SU-DHL-6 (cell line): ENCODE data around the gene ACTR6.
"Not testable (repeated sequence)": the region's sequence is repeated elsewhere in the genome, so short reads cannot be mapped to it uniquely, and the experiment has no call there.

Experiments
- H2AFZ ChIP-seq: fragments of 200-600 bp; sonication (generic); 2 replicates; pipeline ENCODE4 v1.6.1; 2014; ENCODE audit warnings: low read depth, mild to moderate bottlenecking, moderate library complexity, mixed read lengths, antibody characterized with exemption, low read length; ENCODE audit not compliant: severe bottlenecking
- H3F3A ChIP-seq: fragments of 200-600 bp; shearing (Covaris generic); 2 replicates; pipeline ENCODE4 v1.6.0; 2016; ENCODE audit warnings: antibody characterized with exemption, mild to moderate bottlenecking; ENCODE audit not compliant: insufficient read depth
- H3K27ac ChIP-seq: fragments of 200-600 bp; sonication (generic); 2 replicates; pipeline ENCODE4 v1.5.1; 2016; ENCODE audit warnings: low read depth, mild to moderate bottlenecking, low read length, moderate library complexity, mixed read lengths
- H3K27me3 ChIP-seq: fragments of 200-600 bp; sonication (generic), shearing (Covaris generic); 2 replicates; pipeline ENCODE4 v1.6.0; 2014; ENCODE audit warnings: mild to moderate bottlenecking, low read length
- H3K36me3 ChIP-seq: fragments of 200-600 bp; sonication (generic); 2 replicates; pipeline ENCODE4 v1.6.1; 2014; ENCODE audit warnings: mild to moderate bottlenecking, low read length, mixed read lengths
- H3K4me2 ChIP-seq: fragments of 300-600, 200-600 bp; shearing (Covaris generic), sonication (generic); 2 replicates; pipeline ENCODE4 v1.6.0; 2014; ENCODE audit warnings: low read length, low read depth, mild to moderate bottlenecking; ENCODE audit not compliant: poor library complexity, severe bottlenecking
- H3K4me3 ChIP-seq: fragments of 200-600 bp; sonication (generic); 2 replicates; pipeline ENCODE4 v1.5.1; 2014; ENCODE audit warnings: antibody characterized with exemption, low read length, mild to moderate bottlenecking, mixed read lengths; ENCODE audit not compliant: insufficient read depth, poor library complexity, severe bottlenecking
- H3K79me2 ChIP-seq: fragments of 200-600 bp; sonication (generic); 2 replicates; pipeline ENCODE4 v1.6.1; 2014; ENCODE audit warnings: mild to moderate bottlenecking, low read length, moderate library complexity; ENCODE audit not compliant: insufficient read depth
- H3K9ac ChIP-seq: fragments of 200-600 bp; sonication (generic); 2 replicates; pipeline ENCODE4 v1.7.0; 2014; ENCODE audit warnings: mild to moderate bottlenecking, low read length
- H3K9me2 ChIP-seq: fragments of 200-600 bp; sonication (generic); replicated peaks from 2 replicates; pipeline ENCODE4 v1.6.1; 2014; ENCODE audit warnings: low read length; ENCODE audit not compliant: insufficient read depth
- H3K9me3 ChIP-seq: fragments of 200-600 bp; sonication (generic); 2 replicates; pipeline ENCODE4 v1.6.1; 2014; ENCODE audit warnings: low read length, mixed read lengths; ENCODE audit not compliant: insufficient read depth
- H4K20me1 ChIP-seq: fragments of 200-600 bp; sonication (generic); 2 replicates; pipeline ENCODE4 v1.6.1; 2014; ENCODE audit warnings: low read depth, mild to moderate bottlenecking, antibody characterized with exemption, low read length, moderate library complexity, mixed read lengths
- CTCF ChIP-seq: fragments of 200-600 bp; sonication (generic); IDR thresholded peaks from one replicate; pipeline ENCODE4 v1.5.1; 2017; ENCODE audit warnings: antibody characterized with exemption, mild to moderate bottlenecking, low read length, moderate library complexity; ENCODE audit not compliant: insufficient read depth, poor library complexity, severe bottlenecking
- EZH2phosphoT487 ChIP-seq: fragments of 200-600 bp; sonication (generic), shearing (Covaris generic); conservative IDR thresholded peaks from 2 replicates; pipeline ENCODE4 v1.6.1; 2018; ENCODE audit warnings: mild to moderate bottlenecking, antibody characterized with exemption, low read length, moderate library complexity, mixed read lengths

ACTR6 gene

GRCh38 chr12:100229036-100229635 is 28.5 kb downstream of the ACTR6 start:
- Histone ChIP-seq H3K9me3 (no peaks in the 10 kb centered on the region), H3K27me3 (no peaks in the 10 kb centered on the region), H3K79me2 (no peaks in the 10 kb centered on the region), H3K4me2 (no peak overlapping the region), H3K36me3 (peaks cover 1% of the 10 kb centered on the region; the same call in 1 of the 2 replicates), H3K4me3 (no peak overlapping the region), H3F3A (no peaks in the 10 kb centered on the region), H3K27ac (no peak overlapping the region), H2AFZ (no peak overlapping the region), H3K9ac (no peak overlapping the region), H3K9me2 (no peaks in the 10 kb centered on the region), H4K20me1 (no peaks in the 10 kb centered on the region)
- TF ChIP-seq EZH2phosphoT487 (no peak), CTCF (no peak)

GRCh38 chr12:100229876-100230275 is 29.3 kb downstream of the ACTR6 start:
- Histone ChIP-seq H3K9ac (no peak overlapping the region), H3K9me3 (no peaks in the 10 kb centered on the region), H3K4me2 (no peak overlapping the region), H3K36me3 (no peaks in the 10 kb centered on the region), H3K79me2 (no peaks in the 10 kb centered on the region), H3K4me3 (no peak overlapping the region), H3K27ac (no peak overlapping the region), H3K27me3 (no peaks in the 10 kb centered on the region), H4K20me1 (no peaks in the 10 kb centered on the region), H2AFZ (no peak overlapping the region), H3F3A (no peaks in the 10 kb centered on the region), H3K9me2 (no peaks in the 10 kb centered on the region)
- TF ChIP-seq EZH2phosphoT487 = no peak
- TF ChIP-seq CTCF = no peak

GRCh38 chr12:100231873-100232272 is 31.3 kb downstream of the ACTR6 start:
- H3K9me3 ChIP-seq, H3K27me3 ChIP-seq, H3K36me3 ChIP-seq, H3K4me3 ChIP-seq, H3K79me2 ChIP-seq, H3F3A ChIP-seq, H2AFZ ChIP-seq, H4K20me1 ChIP-seq, H3K9me2 ChIP-seq, H3K27ac ChIP-seq, H3K9ac ChIP-seq, H3K4me2 ChIP-seq: not testable (repeated sequence)

DNA sequence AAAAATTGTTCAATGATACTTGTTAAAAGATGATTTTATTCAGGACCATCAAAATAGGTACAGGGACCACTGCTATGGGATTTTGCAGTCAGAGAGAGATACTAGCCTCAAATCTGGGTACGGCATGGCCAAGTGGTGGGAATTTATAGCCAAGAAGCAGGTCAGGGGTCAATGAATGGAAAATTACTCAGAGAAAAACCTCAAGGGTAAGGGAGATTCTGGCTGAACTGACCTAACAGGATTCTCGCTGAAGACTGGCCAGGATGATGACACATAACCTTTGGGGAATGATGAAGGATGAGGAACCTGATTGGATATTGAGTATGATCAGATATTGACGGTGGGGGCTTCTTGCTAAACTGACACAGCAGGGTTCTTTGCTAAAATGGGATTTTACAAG is 33.6 kb downstream of the ACTR6 start:
- Histone ChIP-seq H3K9me2 (no peaks in the 10 kb centered on the region), H3K36me3 (no peaks in the 10 kb centered on the region), H3K79me2 (no peaks in the 10 kb centered on the region), H3K9me3 (no peaks in the 10 kb centered on the region), H3K9ac (no peak overlapping the region), H3K27me3 (no peaks in the 10 kb centered on the region), H2AFZ (no peak overlapping the region), H3F3A (no peaks in the 10 kb centered on the region), H3K27ac (no peak overlapping the region), H3K4me2 (no peak overlapping the region), H4K20me1 (no peaks in the 10 kb centered on the region), H3K4me3 (no peak overlapping the region)
- no peak for TF ChIP-seq EZH2phosphoT487
- no peak for TF ChIP-seq CTCF
